Activated naive CD8-positive, alpha-beta T cell treated with anti-CD3 and anti-CD28 coated beads, Interleukin-2, amount 50 U/mL, for 24 hours (primary cell): ENCODE measurements around the gene CHRM5.

Experiments
- ATAC-seq: fragments of 150-1000 bp; cut with Tn5 transposase; one replicate; pipeline ENCODE4 v1.10.0; 2021
- DNase-seq: peaks from one replicate; pipeline ENCODE4 v3.0.0; 2021
- H3K27ac Mint-ChIP-seq: one replicate; pipeline ENCODE4 v1.8.0; 2021; ENCODE audit warnings: mild to moderate bottlenecking, mixed read lengths
- H3K27me3 Mint-ChIP-seq: one replicate; pipeline ENCODE4 v1.8.0; 2021; ENCODE audit warnings: mixed read lengths
- H3K36me3 Mint-ChIP-seq: one replicate; pipeline ENCODE4 v1.8.0; 2021; ENCODE audit warnings: low read depth, mixed read lengths
- H3K4me1 Mint-ChIP-seq: one replicate; pipeline ENCODE4 v1.8.0; 2021; ENCODE audit warnings: mixed read lengths
- H3K4me3 Mint-ChIP-seq: one replicate; pipeline ENCODE4 v1.8.0; 2021; ENCODE audit warnings: mild to moderate bottlenecking, moderate library complexity, mixed read lengths
- H3K9me3 Mint-ChIP-seq: one replicate; pipeline ENCODE4 v1.8.0; 2021; ENCODE audit warnings: mixed read lengths

CHRM5 gene

GRCh38 chr15:34076785-34077184 lies 108.5 kb downstream of the CHRM5 start:
- H3K4me1 Mint-ChIP-seq = no peaks in the 10 kb centered on the region
- H3K27ac Mint-ChIP-seq = no peak overlapping the region
- peaks cover 2% of the 10 kb centered on the region for H3K36me3 Mint-ChIP-seq
- H3K4me3 Mint-ChIP-seq = no peak overlapping the region
- DNase-seq (no peak), ATAC-seq (no peak)
- H3K9me3 Mint-ChIP-seq = no peaks in the 10 kb centered on the region
- H3K27me3 Mint-ChIP-seq = no peaks in the 10 kb centered on the region

GRCh38 chr15:34078900-34079299 lies 110.6 kb downstream of the CHRM5 start:
- ATAC-seq (no peak), DNase-seq (no peak)
- no peaks in the 10 kb centered on the region for H3K4me1 Mint-ChIP-seq
- no peak overlapping the region for H3K4me3 Mint-ChIP-seq
- no peaks in the 10 kb centered on the region for H3K27me3 Mint-ChIP-seq
- peaks cover 9% of the 10 kb centered on the region for H3K36me3 Mint-ChIP-seq
- H3K27ac Mint-ChIP-seq = no peak overlapping the region
- no peaks in the 10 kb centered on the region for H3K9me3 Mint-ChIP-seq

- H3K27ac Mint-ChIP-seq = no peak overlapping the region
- no peaks in the 10 kb centered on the region for H3K9me3 Mint-ChIP-seq
- DNase-seq (no peak), ATAC-seq (no peak)
- no peaks in the 10 kb centered on the region for H3K4me1 Mint-ChIP-seq
- H3K36me3 Mint-ChIP-seq = peaks cover 6% of the 10 kb centered on the region
- no peak overlapping the region for H3K4me3 Mint-ChIP-seq
- H3K27me3 Mint-ChIP-seq = no peaks in the 10 kb centered on the region
Measured at GRCh38 chr15:34079904-34080303, 111.6 kb downstream of the CHRM5 start.

- Mint-ChIP-seq H3K27ac (peak overlapping the region; percentile 10), H3K27me3 (no peaks in the 10 kb centered on the region)
Measured at GRCh38 chr15:34084086-34084485, 115.8 kb downstream of the CHRM5 start.

GRCh38 chr15:34085746-34086145 lies 117.4 kb downstream of the CHRM5 start:
- Mint-ChIP-seq H3K36me3 (peaks cover 26% of the 10 kb centered on the region), H3K9me3 (no peaks in the 10 kb centered on the region)

More at GRCh38 chr15:34084086-34084485, 115.8 kb downstream of the CHRM5 start:
- Mint-ChIP-seq H3K36me3 (peaks cover 25% of the 10 kb centered on the region), H3K9me3 (no peaks in the 10 kb centered on the region), H3K4me3 (no peak overlapping the region), H3K4me1 (no peaks in the 10 kb centered on the region)
- no peak for ATAC-seq
- no peak for DNase-seq

GRCh38 chr15:34099914-34100313 lies 131.6 kb downstream of the CHRM5 start:
- ATAC-seq = no peak
- peaks cover 12% of the 10 kb centered on the region for H3K9me3 Mint-ChIP-seq
- no peak overlapping the region for H3K27ac Mint-ChIP-seq
- peaks cover 3% of the 10 kb centered on the region for H3K27me3 Mint-ChIP-seq
- H3K36me3 Mint-ChIP-seq = peaks cover 40% of the 10 kb centered on the region
- H3K4me1 Mint-ChIP-seq = peaks cover 36% of the 10 kb centered on the region
- peak overlapping the region; percentile 96 for H3K4me3 Mint-ChIP-seq
- no peak for DNase-seq

More at GRCh38 chr15:34085746-34086145, 117.4 kb downstream of the CHRM5 start:
- Mint-ChIP-seq H3K27me3 (no peaks in the 10 kb centered on the region), H3K4me3 (no peak overlapping the region), H3K4me1 (no peaks in the 10 kb centered on the region), H3K27ac (no peak overlapping the region)
- no peak for ATAC-seq
- DNase-seq = no peak

- Mint-ChIP-seq H3K27ac (peak within 1 kb of the TSS; percentile 100), H3K27me3 (peaks cover 3% of the 10 kb centered on the region), H3K4me3 (peak within 1 kb of the TSS; percentile 96), H3K9me3 (peaks cover 15% of the 10 kb centered on the region), H3K4me1 (peaks cover 36% of the 10 kb centered on the region), H3K36me3 (peaks cover 38% of the 10 kb centered on the region)
- peak; percentile 99 for DNase-seq
- ATAC-seq = peak; percentile 99
Measured at GRCh38 chr15:34101366-34102174, 133.3 kb downstream of the CHRM5 start, which contains the start of the genes EMC7 and PGBD4. Gene EMC7, minus strand, starts transcription at chr15:34101862. Its CDS starts 23 bp downstream, at chr15:34101839. Gene PGBD4, plus strand, starts transcription at chr15:34102083. Its CDS starts 449 bp downstream, at chr15:34102532.

GRCh38 chr15:34102175-34102925 lies 134.1 kb downstream of the CHRM5 start:
- Mint-ChIP-seq H3K4me3 (peak overlapping the region; percentile 96), H3K4me1 (peaks cover 34% of the 10 kb centered on the region), H3K9me3 (peaks cover 15% of the 10 kb centered on the region), H3K27ac (peak overlapping the region; percentile 100), H3K27me3 (peaks cover 3% of the 10 kb centered on the region), H3K36me3 (peaks cover 38% of the 10 kb centered on the region)
- ATAC-seq = no peak
- DNase-seq = no peak

GRCh38 chr15:34106423-34106822 lies 138.1 kb downstream of the CHRM5 start:
- Mint-ChIP-seq H3K27ac (no peak overlapping the region), H3K4me3 (no peak overlapping the region), H3K36me3 (peaks cover 33% of the 10 kb centered on the region), H3K9me3 (peaks cover 15% of the 10 kb centered on the region), H3K27me3 (peaks cover 3% of the 10 kb centered on the region), H3K4me1 (peaks cover 15% of the 10 kb centered on the region)
- no peak for DNase-seq
- no peak for ATAC-seq

GRCh38 chr15:34107315-34107714 lies 139.0 kb downstream of the CHRM5 start:
- no peak for ATAC-seq
- no peak for DNase-seq
- peaks cover 9% of the 10 kb centered on the region for H3K4me1 Mint-ChIP-seq
- no peaks in the 10 kb centered on the region for H3K27me3 Mint-ChIP-seq
- no peak overlapping the region for H3K27ac Mint-ChIP-seq
- peaks cover 26% of the 10 kb centered on the region for H3K36me3 Mint-ChIP-seq
- H3K9me3 Mint-ChIP-seq = peaks cover 15% of the 10 kb centered on the region
- no peak overlapping the region for H3K4me3 Mint-ChIP-seq

GRCh38 chr15:34109797-34110663 lies 141.7 kb downstream of the CHRM5 start:
- DNase-seq (no peak), ATAC-seq (no peak)

GRCh38 chr15:34111488-34111887 lies 143.2 kb downstream of the CHRM5 start:
- Mint-ChIP-seq H3K27ac (no peak overlapping the region), H3K9me3 (peaks cover under 1% of the 10 kb centered on the region), H3K4me1 (no peaks in the 10 kb centered on the region), H3K36me3 (no peaks in the 10 kb centered on the region), H3K4me3 (no peak overlapping the region), H3K27me3 (no peaks in the 10 kb centered on the region)
- ATAC-seq = no peak
- DNase-seq = no peak

More at GRCh38 chr15:34109797-34110663, 141.7 kb downstream of the CHRM5 start:
- Mint-ChIP-seq H3K27me3 (no peaks in the 10 kb centered on the region), H3K36me3 (peaks cover 2% of the 10 kb centered on the region), H3K27ac (no peak overlapping the region), H3K4me3 (no peak overlapping the region), H3K9me3 (peaks cover 3% of the 10 kb centered on the region), H3K4me1 (no peaks in the 10 kb centered on the region)

GRCh38 chr15:34114215-34114614 lies 145.9 kb downstream of the CHRM5 start:
- Mint-ChIP-seq H3K4me3 (no peak overlapping the region), H3K9me3 (no peaks in the 10 kb centered on the region), H3K27ac (no peak overlapping the region), H3K36me3 (no peaks in the 10 kb centered on the region), H3K4me1 (no peaks in the 10 kb centered on the region), H3K27me3 (peaks cover 10% of the 10 kb centered on the region)
- ATAC-seq (no peak), DNase-seq (no peak)

- Mint-ChIP-seq H3K4me3 (no peak overlapping the region), H3K27me3 (peaks cover 13% of the 10 kb centered on the region), H3K27ac (no peak overlapping the region), H3K36me3 (no peaks in the 10 kb centered on the region), H3K4me1 (no peaks in the 10 kb centered on the region), H3K9me3 (no peaks in the 10 kb centered on the region)
- DNase-seq = no peak
- ATAC-seq = no peak
Measured at GRCh38 chr15:34114739-34115138, 146.4 kb downstream of the CHRM5 start.
